Right renal cortex interstitium (tissue), 3 donors: ENCODE measurements around the gene RPS28. TPM values are rescaled to one million over a fixed set of nuclear protein-coding genes. Genes with fewer than 3 reads are reported as not detected.
"Not testable (repeated sequence)": the region's sequence is repeated elsewhere in the genome, so short reads cannot be mapped to it uniquely, and the experiment has no call there.

Experiments used
- DNase-seq, 3 donors: peaks; one replicate each; pipeline ENCODE4 v3.0.0-alpha.2; 2013; ENCODE audit warnings: low read depth in 3 of 3, low spot score in 2 of 3
- polyA plus RNA-seq, 3 donors: library from polyadenylated mRNA; unstranded; fragments of 120-200 nt; gene quantifications; one replicate each; pipeline ENCODE4 v1.2.1, GENCODE V29; 2013; ENCODE audit not compliant: insufficient read length in 3 of 3

RPS28 gene
- polyA plus RNA-seq, 3 donors: 320 to 390 (median 377) TPM

DNA sequence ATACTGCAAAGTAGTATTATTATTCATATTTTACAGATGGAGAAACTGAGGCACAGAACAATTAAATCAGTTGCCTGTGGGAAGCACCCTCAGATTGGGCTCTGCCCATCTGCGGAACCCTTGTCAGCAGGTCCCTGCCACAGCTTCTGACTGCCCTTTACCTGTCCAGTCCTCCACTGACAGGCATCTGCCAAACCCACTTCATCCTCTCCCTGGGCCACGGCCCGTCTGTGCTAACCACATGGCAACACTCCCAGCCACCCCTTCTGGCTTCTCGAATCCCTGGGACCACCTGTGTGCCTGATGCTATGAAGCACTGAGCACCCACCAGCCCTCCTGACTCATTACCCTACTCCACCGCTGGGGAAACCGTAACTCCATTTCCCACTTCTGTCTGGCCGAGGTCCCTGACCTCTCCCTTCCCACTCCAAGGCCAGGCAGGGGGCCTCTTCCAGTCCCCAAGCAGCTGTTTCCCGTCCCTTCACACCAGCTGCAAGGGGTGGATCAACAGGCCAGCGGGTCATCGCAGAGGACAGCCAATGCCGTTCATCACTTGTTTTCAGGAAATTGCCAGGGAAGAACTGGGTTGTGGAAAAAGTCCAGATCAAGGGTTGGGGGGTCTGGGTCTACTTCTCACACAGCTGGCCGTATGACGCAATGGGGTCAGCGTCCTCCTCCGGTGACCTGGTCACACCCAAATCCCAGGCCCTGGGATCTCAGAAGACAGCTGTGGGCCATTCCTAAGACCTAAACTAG lies 19.2 kb downstream of the RPS28 start:
- DNase-seq: no peak

DNA sequence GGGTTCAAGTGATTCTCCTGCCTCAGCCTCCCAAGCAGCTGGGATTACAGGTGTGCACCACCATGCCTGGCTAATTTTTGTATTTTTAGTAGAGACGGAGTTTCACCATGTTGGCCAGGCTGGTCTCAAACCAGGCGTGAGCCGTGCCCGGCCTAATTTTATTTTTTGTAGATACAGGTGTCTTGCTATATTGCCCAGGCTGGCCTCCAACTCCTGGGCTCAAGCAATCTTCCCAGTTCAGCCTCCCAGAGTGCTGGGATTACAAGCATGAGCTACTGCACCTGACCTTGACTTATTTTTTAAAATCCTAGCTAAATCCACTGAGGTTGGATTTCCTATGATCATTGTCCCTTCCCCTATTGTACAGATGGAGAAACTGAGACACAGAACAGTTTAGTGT lies 20.2 kb downstream of the RPS28 start:
- DNase-seq: not testable (repeated sequence)

DNA sequence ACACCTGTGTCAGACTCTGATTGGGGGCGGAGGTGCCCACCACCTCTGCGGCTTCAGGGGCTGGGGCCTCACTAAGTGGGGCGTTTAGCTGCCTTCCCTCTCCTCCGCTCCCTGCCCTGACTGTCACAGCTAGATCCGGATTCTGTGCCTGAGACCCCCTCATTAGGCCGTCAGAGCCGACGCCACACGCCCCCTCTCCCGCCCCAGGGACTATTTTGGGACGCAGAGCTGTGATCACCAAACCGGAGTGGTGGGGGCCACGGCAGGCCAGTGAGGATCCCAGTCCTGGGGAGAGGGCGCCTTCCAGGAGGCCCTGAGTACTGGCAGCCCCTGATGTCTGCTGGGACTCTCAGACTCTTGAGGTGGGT lies 21.0 kb downstream of the RPS28 start:
- DNase-seq: no peak

DNA sequence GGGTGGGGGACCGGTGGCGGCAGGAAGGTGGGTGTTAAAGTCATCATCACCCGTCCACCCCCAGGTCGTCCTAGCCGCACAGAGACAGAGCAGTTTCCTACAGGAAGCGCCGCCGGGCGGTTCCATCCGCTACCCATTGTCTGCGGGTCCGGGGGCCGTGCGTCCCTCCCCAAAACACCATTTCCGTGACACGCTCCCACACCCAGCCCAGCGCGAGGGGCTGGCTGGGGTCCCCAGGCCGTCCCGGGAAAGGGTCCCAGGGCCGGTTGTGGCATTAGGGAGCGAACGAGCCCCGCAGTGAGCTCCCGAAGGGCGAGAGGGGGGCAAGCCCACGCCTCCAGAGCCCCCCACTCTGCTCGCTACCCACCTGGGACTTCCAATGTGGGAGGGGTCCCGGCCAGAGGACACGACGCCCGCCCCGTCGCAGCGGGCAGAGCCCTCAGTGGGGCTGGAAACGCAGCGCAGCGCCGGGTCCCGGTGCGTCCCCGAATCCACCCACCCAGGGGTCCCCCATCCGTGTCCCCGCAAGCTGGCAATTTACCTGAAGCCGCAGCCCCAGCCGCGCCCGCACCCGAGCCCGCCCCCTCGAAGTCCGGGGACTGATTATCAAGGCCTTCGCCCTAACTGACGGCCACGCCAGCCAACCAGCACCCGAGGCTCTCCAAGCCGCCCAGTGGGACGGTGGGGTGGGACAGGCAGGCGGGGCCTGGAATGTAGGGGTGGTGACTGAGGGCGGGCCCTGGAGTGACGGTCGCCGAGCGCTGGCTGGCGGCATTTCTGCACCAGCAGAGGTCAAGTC lies 21.6 kb downstream of the RPS28 start, which contains the start of gene KANK3:
Gene KANK3 (minus strand): TSS at position 579 of the 799 bp plus-strand sequence. CDS start 5,434 bp downstream, outside the sequence.
- peak in 1 of 3 donors; percentile 86 for DNase-seq

DNA sequence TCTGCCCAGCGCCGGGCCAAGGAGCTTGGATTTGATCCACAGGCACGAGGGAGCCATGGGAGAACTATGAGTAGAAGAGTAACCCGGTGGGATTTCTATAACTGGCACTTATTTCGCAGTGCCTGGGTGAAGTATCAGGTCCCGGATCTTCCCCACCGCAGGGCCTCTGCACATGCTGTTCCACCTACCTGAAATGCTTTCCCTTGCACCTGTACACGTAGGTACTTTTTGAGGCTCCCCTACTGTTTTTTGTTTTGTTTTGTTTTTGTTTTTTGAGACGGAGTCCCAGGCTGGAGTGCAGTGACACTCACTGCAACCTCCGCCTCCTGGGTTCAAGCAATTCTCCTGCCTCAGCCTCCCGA lies 22.2 kb downstream of the RPS28 start:
- no peak for DNase-seq

DNA sequence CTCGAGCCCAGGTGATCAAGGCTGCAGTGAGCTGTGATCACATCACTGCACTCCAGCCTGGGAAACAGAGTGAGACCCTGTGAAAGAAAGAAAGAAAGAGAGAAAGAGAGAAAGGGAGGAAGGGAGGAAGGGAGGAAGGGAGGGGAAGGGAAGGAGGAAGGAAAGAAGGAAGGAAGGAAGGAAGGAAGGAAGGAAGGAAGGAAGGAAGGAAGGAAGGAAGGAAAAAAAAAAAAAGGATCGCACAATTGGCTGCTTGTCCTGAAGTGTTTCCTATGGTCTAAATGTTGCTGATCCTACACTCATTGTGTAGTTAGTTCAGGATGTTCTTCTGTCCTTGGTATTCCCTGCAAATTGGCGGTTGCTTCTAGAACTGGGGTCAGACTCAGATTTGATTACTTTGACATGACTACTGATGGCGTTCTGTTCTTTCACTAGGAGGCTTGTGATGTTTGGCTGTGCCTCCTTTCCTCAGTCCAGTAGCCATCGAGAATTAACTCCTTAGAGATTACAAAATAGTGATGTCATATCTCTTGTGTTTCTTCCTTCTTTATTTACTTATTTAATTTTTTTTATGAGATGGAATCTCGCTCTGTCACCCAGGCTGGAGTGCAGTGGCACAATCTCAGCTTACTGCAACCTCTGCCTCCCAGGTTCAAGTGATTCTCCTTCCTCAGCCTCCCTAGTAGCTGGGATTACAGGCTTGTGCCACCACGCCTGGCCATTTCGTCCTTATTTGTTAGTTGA lies 28.5 kb downstream of the RPS28 start:
- not testable (repeated sequence) for DNase-seq

DNA sequence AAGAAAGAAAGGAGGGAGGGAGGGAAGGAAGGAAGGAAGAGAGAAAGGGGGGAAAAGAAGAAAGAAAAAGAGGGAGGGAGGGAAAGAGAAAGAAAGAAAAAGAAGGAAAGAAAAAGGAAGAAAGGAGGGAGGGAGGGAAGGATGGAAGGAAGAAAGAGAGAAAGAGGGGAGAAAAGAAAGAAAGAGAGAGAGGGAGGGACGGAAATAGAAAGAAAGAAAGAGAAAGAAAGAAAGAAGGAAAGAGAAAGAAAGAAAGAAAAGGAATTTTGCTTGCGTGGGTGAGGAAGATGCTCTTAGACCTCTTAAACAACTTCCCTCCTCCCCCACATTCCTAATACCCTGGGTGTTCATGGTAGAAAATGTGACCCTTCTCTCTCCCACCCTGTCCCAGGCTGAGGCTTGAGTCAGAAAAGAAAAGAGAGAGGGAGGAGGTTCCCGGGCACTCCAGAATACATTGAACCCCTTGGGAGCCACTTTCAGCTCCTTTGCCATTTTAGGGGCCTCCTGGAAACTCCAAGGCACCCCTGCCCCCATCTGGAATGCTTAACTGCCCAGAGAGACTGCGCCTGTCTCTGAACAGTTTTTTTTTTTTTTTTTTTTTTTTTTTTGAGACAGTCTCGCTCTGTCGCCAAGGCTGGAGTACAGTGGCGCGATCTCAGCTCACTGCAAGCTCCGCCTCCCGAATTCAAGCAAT lies 31.0 kb downstream of the RPS28 start:
- no peak for DNase-seq

DNA sequence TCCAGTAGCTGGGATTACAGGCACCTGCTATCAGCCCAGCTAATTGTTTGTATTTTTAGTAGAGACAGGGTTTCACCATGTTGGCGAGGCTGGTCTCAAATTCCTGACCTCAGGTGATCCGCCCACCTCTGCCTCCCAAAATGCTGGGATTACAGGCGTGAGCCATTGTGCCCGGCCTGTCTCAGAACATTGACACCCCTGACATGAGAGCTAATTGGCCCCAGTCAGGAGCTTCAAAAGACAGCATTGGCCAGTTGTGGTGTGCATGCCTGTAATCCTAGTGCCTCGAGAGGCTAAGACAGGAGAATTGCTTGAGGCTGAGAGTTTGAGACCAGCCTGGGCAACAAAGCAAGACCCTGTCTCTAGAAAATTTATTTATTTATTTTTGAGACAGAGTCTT lies 31.5 kb downstream of the RPS28 start:
- not testable (repeated sequence) for DNase-seq

DNA sequence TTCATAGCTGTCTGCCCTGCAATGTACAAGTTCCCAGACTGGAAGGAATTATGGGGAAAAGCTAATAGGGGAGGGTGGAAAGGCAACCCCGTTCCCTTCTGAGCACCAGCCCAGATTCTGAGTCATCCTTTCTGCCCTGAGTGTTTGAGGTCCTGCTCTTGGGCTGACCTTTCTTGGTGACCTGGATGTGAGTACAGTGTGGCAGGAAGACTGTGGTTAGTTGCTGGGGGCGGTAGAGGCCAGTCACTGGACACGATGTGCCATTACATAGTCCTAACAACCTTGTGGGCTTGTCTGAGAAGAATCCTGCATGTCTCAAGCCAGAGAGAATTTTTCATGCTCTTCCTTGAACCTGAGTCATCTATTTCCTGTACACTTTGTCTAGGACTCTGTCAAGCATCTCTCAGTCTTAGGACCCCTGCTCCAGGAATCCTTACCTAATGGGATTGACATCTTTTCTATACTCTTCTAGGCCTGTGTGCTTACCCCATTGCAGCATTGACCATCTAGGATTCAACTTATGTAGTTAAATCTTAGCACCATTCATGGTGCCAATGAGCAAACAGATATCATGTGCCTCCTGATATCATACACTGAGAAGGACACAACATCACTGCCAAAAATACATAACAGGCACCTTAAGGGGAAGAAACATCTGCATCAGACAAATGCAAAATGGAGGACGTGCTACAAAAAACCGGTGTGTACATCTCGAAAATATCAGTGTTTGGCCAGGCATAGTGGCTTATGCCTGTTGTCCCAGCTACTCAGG lies 34.5 kb downstream of the RPS28 start:
- no peak for DNase-seq

DNA sequence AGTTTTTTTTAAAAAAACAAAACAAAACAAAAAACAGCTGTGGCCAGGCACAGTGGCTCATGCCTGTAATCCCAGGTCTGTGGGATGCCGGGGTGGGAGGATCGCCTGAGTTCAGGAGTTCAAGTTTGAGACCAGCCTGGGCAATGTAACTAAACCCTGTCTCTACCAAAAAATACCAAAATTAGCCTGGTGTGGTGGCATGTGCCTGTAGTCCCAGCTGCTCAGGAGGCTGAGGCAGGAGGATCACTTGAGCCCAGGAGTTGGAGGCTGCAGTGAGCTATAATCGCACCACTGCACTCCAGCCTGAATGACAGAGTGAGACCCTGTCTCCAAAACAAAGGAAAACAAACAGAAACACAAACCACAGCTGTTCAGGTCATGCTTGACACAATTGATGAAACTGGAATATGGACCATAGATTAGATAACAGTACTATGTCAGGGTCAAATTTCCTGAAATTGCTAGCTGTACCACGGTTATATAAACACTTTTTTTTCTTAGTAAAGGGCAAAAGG lies 35.8 kb downstream of the RPS28 start:
- DNase-seq: no peak

DNA sequence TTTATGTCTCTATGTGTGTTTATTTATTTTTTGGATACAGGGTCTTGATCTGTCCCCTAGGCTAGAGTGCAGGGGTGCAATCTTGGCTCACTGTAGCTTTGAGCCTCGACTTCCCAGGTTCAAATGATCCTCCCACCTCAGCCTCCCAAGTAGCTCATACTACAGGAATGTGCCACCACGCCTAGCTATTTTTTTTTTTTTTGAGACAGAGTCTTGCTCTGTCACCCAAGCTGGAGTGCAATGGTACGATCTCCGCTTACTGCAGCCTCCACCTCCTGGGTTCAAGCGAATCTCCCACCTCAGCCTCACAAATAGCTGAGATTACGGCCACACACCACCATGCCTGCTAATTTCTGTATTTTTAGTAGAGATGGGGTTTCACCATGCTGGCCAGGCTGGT lies 37.7 kb downstream of the RPS28 start:
- DNase-seq: no peak

DNA sequence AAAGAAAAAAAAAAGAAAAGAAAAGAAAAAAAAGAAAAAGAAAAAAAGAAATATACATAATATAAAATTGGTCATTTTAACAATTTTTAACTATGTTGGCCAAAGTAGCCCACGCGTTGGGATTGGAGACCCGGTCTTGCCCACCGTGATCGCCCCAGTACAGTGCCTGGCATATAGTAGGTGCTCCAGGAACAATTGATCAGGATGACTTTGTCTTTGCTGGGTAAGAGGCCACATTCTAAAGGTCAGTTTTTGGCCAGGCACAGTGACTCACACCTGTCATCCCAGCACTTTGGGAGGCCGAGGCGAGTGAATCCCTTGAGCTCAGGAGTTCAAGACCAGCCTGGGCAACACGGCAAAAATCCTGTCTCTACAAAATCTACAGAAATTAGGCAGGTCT lies 38.9 kb downstream of the RPS28 start:
- no peak for DNase-seq

DNA sequence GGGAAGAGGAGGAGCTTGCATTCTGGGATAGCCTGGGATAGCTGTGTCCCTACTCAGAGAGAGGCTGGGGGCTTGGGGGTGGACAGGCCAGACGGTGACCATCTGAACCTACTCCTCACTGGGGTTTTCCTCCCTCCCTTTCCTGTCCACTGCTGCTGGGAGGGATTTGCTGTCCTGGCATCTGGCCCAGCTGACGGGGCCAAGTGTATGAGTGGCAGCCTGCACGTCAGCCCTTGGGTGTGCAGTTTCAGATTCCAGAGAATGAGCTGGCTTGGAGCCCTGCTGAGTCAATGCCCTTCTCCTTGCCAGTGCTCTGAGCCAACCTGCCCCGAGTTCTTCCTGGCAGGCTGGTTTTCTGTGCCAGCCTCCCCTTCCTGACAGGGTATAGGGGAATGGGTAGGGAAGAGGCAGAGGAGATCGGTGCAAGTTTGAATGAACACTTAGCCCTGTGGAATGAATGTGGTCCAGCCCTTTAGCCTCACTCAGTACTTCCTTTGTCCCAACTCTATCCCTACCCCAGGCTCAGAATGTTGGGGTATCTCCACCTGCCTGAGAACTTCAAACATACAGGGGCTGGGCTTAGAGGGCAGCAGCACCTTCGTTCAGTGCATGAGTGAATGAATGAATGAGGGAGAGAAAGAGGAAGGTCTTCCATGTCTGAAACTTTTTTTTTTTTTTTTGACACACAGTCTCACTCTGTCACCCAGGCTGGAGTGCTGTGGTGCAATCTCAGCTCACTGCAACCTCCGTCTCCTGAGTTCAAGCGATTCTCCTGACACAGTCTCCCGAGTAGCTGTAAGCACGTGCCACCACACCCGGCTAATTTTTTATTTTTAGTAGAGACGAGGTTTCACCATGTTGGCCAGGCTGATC lies 40.9 kb downstream of the RPS28 start:
- DNase-seq: no peak

DNA sequence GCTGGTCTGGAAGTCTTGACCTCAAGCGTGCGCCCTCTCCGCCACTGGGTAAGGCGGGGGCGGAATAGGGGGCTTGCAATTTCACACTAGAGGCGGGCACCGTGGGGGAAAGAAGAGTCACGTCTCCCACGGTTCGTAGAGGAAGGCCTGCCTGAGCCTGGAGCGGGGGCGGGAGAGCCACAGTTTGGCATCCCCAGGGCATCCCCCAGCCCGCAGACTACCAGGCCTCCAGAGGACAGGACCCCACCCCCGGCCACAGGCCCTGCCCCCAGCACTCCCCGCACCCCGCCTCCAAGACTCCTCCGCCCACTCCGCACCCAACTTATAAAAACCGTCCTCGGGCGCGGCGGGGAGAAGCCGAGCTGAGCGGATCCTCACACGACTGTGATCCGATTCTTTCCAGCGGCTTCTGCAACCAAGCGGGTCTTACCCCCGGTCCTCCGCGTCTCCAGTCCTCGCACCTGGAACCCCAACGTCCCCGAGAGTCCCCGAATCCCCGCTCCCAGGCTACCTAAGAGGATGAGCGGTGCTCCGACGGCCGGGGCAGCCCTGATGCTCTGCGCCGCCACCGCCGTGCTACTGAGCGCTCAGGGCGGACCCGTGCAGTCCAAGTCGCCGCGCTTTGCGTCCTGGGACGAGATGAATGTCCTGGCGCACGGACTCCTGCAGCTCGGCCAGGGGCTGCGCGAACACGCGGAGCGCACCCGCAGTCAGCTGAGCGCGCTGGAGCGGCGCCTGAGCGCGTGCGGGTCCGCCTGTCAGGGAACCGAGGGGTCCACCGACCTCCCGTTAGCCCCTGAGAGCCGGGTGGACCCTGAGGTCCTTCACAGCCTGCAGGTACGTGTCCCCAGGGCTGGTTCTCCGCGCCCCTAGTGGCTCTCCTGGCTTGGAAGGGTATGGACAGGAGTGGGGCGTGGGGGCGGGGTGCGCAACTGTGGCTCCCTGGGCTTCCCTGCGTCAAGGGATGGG lies 42.8 kb downstream of the RPS28 start, which contains the start of gene ANGPTL4:
Gene ANGPTL4 (plus strand): TSS at position 353 of the 969 bp plus-strand sequence. CDS start 167 bp downstream, at position 520.
- no peak for DNase-seq

DNA sequence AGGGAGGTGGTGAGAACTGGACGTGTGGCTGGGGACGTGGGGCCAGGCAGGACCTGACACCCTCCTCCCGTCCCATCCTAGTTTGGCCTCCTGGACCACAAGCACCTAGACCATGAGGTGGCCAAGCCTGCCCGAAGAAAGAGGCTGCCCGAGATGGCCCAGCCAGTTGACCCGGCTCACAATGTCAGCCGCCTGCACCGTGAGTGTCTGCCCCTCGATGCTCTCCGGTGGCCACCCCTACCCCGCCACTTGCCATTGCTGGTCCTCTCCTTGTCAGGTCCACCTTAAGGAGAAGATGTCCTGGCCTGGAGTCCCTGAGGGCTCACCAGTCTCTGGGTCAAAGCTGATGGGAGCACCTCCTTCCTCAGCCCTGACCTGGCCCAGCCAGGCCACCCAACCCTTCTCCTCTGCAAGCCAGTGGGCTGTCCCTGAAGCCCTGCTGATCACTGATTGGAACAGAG lies 44.9 kb downstream of the RPS28 start:
- DNase-seq: no peak

DNA sequence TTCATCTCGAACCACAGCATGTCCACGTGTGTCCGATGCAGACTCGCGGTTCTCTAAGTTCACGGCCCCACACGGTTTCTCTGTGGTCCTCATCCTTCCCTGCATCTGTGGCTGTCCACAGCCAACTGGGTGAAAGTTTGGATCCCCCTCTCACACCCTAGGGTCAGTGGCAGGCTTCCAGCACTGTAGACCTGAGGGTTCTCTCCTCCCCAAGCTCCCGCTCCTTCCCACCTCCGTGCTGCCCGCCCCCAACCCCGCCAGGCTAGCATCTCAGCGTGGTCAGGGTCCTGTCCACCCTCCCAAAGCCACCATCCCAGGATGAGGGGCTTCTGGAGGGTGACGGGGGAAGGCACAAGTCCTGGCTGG lies 45.6 kb downstream of the RPS28 start:
- no peak for DNase-seq

DNA sequence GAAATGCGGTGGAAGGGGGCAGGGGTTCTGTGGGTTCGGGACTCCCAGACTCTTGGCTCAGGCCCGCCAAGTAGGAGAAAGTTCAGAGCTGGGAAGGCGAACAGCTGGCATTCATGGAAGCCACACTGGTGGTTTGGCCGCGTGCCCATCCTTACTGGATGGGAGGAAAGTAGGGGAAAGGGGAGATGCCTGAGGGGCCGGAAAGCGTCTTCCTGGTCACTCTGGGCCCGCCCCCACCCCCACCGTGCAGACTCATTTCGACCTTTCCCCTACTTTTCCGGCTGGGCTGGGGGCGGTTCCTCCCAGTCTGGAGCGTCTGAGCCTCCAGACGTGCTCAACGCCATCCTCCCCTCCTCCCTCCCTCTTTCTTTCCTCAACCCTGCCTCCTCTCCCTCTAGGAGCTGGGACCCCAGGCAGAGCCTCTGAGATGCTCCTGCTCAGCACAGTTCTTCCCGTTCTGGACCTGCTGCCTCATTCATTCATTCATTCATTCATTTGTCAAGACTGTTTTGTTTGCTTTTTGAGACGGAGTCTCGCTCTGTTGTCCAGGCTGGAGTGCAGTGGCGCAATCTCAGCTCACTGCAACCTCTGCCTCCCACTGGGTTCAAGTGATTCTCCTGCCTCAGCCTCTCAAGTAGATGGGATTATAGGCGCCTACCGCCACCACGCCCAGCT lies 46.2 kb downstream of the RPS28 start:
- DNase-seq: peak in 2 of 3 donors; percentile 82 to 90
